Thyroid gland (tissue), 4 donors: ENCODE data around the gene MFGE8. TPM values are rescaled to one million over a fixed set of nuclear protein-coding genes. Genes with fewer than 3 reads are reported as not detected.

Source experiments
- DNase-seq, 2 donors: peaks; one replicate each; pipeline ENCODE4 v3.0.0-alpha.2; 2019
- H3K27ac ChIP-seq, 3 donors: fragments of 200-600 bp; sonication (generic); 1 replicate in 2 of 3; 2 replicates in 1 of 3; pipeline ENCODE4 v1.5.1; 2016 to 2019; ENCODE audit warnings: mild to moderate bottlenecking in 1 of 3, moderate library complexity in 1 of 3
- H3K27me3 ChIP-seq: fragments of 200-600 bp; sonication (generic); one replicate; pipeline ENCODE4 v1.5.1; 2019
- H3K36me3 ChIP-seq, 2 donors: fragments of 200-600 bp; sonication (generic); one replicate each; pipeline ENCODE4 v1.5.1; 2016 to 2019
- H3K4me1 ChIP-seq, 2 donors: fragments of 200-600 bp; sonication (generic); one replicate each; pipeline ENCODE4 v1.5.1; 2017 to 2019
- H3K4me3 ChIP-seq, 3 donors: fragments of 200-600 bp; sonication (generic); replicated peaks in 1 of 3; 1 replicate in 2 of 3; 2 replicates in 1 of 3; pipeline ENCODE4 v1.5.1; 2016; ENCODE audit warnings: mild to moderate bottlenecking in 1 of 3
- H3K9me3 ChIP-seq: fragments of 200-600 bp; sonication (generic); one replicate; pipeline ENCODE4 v1.5.1; 2017
- CTCF ChIP-seq, 6 experiments: fragments of 200-600 bp in 3 of 6; fragments of 450-650 bp in 3 of 6; sonication (generic) in 3 of 6; IDR thresholded peaks; one replicate each; pipeline ENCODE4 v1.5.1; 2016 to 2019; ENCODE audit warnings: antibody characterized with exemption in 6 of 6, mild to moderate bottlenecking in 2 of 6, inconsistent platforms in 1 of 6, moderate library complexity in 1 of 6
- POLR2A ChIP-seq, 2 donors: fragments of 450-650 bp; IDR thresholded peaks; one replicate each; pipeline ENCODE4 v1.6.1; 2017; ENCODE audit warnings: antibody characterized with exemption in 2 of 2, mild to moderate bottlenecking in 2 of 2, moderate library complexity in 1 of 2
- WGBS, 2 donors: methylation state at CpG; one replicate each; pipeline ENCODE4 v1.1.5; 2017; 5-methylcytosine and 5-hydroxymethylcytosine counted together
- intact Hi-C: fragments of 100-400 bp; cut with DNase I; formaldehyde crosslinking; loops from one replicate; pipeline ENCODE4 v1.15.1; 2023
- total RNA-seq, 4 donors: library from RNA; depleted of rRNA; stranded (reverse); fragments of >200 nt; gene quantifications; one replicate each; pipeline ENCODE4 v1.2.3, GENCODE V29; 2016

MFGE8 gene
- total RNA-seq, 4 donors from 2014 or later = 94.8 to 161 (median 101) TPM

GRCh38 chr15:88906551-88906950, 6.6 kb downstream of the MFGE8 start:
- Histone ChIP-seq H3K4me3 (no peak overlapping the region), H3K27ac (no peak overlapping the region), H3K9me3 (no peaks in the 10 kb centered on the region), H3K27me3 (no peaks in the 10 kb centered on the region), H3K4me1 (peaks cover 3 to 20% of the 10 kb centered on the region in 2 donors), H3K36me3 (no peaks in the 10 kb centered on the region)
- TF ChIP-seq POLR2A (IDR thresholded peaks at IDR 0.05) (no peak), CTCF (IDR thresholded peaks at IDR 0.05) (no peak)
- no peak for DNase-seq
- intact Hi-C loops = loop anchor here (10.0 kb wide), 1 partner anchor 108 kb away; no protein-coding TSS in a partner anchor
- 94 to 96% methylated on average over 7 of the region's 7 CpGs for WGBS, 2 donors

- intact Hi-C loops = loop anchor here (10.0 kb wide), 1 partner anchor 109 kb away; no protein-coding TSS in a partner anchor
- peaks cover 3 to 18% of the 10 kb centered on the region in 2 donors for H3K4me1 ChIP-seq
- no peaks in the 10 kb centered on the region for H3K9me3 ChIP-seq
- TF ChIP-seq POLR2A (IDR thresholded peaks at IDR 0.05) (no peak), CTCF (IDR thresholded peaks at IDR 0.05) (no peak)
- no peak overlapping the region for H3K4me3 ChIP-seq
- no peak overlapping the region for H3K27ac ChIP-seq
- no peaks in the 10 kb centered on the region for H3K27me3 ChIP-seq
- no peak for DNase-seq
- 90 to 100% methylated on average over 1 of the region's 1 CpG for WGBS, 2 donors
- H3K36me3 ChIP-seq = no peaks in the 10 kb centered on the region
Measured at GRCh38 chr15:88906130-88906529, 7.0 kb downstream of the MFGE8 start.

- intact Hi-C loops = loop anchor here (10.0 kb wide), 1 partner anchor 109 kb away; no protein-coding TSS in a partner anchor
- 92 to 94% methylated on average over 11 of the region's 11 CpGs for WGBS, 2 donors
- Histone ChIP-seq H3K4me1 (peaks cover 3 to 15% of the 10 kb centered on the region in 2 donors), H3K36me3 (no peaks in the 10 kb centered on the region), H3K9me3 (no peaks in the 10 kb centered on the region), H3K27ac (no peak overlapping the region), H3K4me3 (no peak overlapping the region), H3K27me3 (no peaks in the 10 kb centered on the region)
- no peak for DNase-seq
- no peak for TF ChIP-seq CTCF (IDR thresholded peaks at IDR 0.05)
- no peak for TF ChIP-seq POLR2A (IDR thresholded peaks at IDR 0.05)
Measured at GRCh38 chr15:88905576-88905975, 7.6 kb downstream of the MFGE8 start.

GRCh38 chr15:88904624-88905327, 8.4 kb downstream of the MFGE8 start:
- no peaks in the 10 kb centered on the region for H3K9me3 ChIP-seq
- no peaks in the 10 kb centered on the region for H3K27me3 ChIP-seq
- DNase-seq = peak; percentile 80 to 82
- 36 to 44% methylated on average over 9 to 10 of the region's 10 CpGs for WGBS, 2 donors
- H3K27ac ChIP-seq = no peak overlapping the region
- intact Hi-C loops = loop anchor here (5.0 to 10.0 kb wide), 2 partner anchors 110 to 273 kb away; no protein-coding TSS in a partner anchor
- no peak overlapping the region for H3K4me3 ChIP-seq
- no peak for TF ChIP-seq POLR2A (IDR thresholded peaks at IDR 0.05)
- peak; percentile 89 to 99 (median 95) for TF ChIP-seq CTCF (IDR thresholded peaks at IDR 0.05)
- no peaks in the 10 kb centered on the region for H3K36me3 ChIP-seq
- peaks cover 3 to 7% of the 10 kb centered on the region in 2 donors for H3K4me1 ChIP-seq

GRCh38 chr15:88904257-88904623, 8.9 kb downstream of the MFGE8 start:
- H3K4me3 ChIP-seq = no peak overlapping the region
- intact Hi-C loops = loop anchor here (5.0 to 10.0 kb wide), 2 partner anchors 111 to 273 kb away; no protein-coding TSS in a partner anchor
- no peak for DNase-seq
- no peaks in the 10 kb centered on the region for H3K36me3 ChIP-seq
- 79 to 100% methylated on average over 2 of the region's 2 CpGs for WGBS, 2 donors
- no peak overlapping the region for H3K27ac ChIP-seq
- no peaks in the 10 kb centered on the region for H3K9me3 ChIP-seq
- no peak for TF ChIP-seq CTCF (IDR thresholded peaks at IDR 0.05)
- TF ChIP-seq POLR2A (IDR thresholded peaks at IDR 0.05) = no peak
- H3K27me3 ChIP-seq = no peaks in the 10 kb centered on the region
- H3K4me1 ChIP-seq = peaks cover 3 to 7% of the 10 kb centered on the region in 2 donors
